ENCODE results near the gene CTIF. TPM values are rescaled to one million over a fixed set of nuclear protein-coding genes. Genes with fewer than 3 reads are reported as not detected.

The CTIF gene
- total RNA-seq, 1 experiment from 2014 or later = 26.5 TPM

DNA sequence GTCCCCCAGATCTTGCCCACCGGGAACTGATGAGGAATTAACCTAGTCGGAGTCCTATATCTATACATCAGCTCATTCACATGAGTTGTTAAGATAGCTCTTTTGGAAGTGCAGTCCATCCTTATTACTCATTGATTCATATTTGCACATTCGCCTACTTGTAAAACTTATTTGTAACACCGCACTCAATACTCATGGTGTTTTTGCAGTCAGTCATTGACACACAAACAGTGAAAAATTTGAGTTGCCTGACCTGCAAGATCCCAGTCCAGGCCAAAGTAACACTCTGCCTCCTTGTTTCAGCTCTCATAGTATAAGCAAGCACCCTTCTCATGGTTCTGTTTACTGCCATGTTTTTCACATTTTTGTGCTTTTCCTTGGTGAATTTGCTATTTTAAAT is 180.6 kb downstream of the CTIF start:
- BruUV-seq (replicated peaks) = no TSS peak
- no peaks in the 10 kb centered on the region for H3K36me3 ChIP-seq (ENCODE audit: control insufficient read depth, insufficient read depth, low read length)
- ATAC-seq = no peak
- in situ Hi-C loops (cut with HindIII; ENCODE audit: low pct_unique_long_range_greater_than_20kb, low sequenced_read_pairs) (no loop called here), intact Hi-C loops (cut with micrococcal nuclease; ENCODE audit: unreplicated experiment) (no loop called here)
- no peak for TF ChIP-seq TCF7L2 (IDR thresholded peaks at IDR 0.05; ENCODE audit: low read depth, low read length)
- DNase-seq (ENCODE audit: low read depth, low spot score) = no peak
- H3K27ac ChIP-seq (ENCODE audit: low read length) = no peak overlapping the region
- no peaks in the 10 kb centered on the region for H3K9me3 ChIP-seq (ENCODE audit: control insufficient read depth, insufficient read depth, low read depth, low read length)
- no peaks in the 10 kb centered on the region for H3K27me3 ChIP-seq (ENCODE audit: control insufficient read depth, insufficient read depth, low read length)
- CTCF ChIA-PET = no interaction called here
- no peak overlapping the region for H3K4me3 ChIP-seq (ENCODE audit: low read depth in 2 of 2, low read length in 2 of 2)
- POLR2A ChIA-PET = no interaction called here
- no peaks in the 10 kb centered on the region for H3K4me1 ChIP-seq (ENCODE audit: control insufficient read depth, insufficient read depth, low read length)

DNA sequence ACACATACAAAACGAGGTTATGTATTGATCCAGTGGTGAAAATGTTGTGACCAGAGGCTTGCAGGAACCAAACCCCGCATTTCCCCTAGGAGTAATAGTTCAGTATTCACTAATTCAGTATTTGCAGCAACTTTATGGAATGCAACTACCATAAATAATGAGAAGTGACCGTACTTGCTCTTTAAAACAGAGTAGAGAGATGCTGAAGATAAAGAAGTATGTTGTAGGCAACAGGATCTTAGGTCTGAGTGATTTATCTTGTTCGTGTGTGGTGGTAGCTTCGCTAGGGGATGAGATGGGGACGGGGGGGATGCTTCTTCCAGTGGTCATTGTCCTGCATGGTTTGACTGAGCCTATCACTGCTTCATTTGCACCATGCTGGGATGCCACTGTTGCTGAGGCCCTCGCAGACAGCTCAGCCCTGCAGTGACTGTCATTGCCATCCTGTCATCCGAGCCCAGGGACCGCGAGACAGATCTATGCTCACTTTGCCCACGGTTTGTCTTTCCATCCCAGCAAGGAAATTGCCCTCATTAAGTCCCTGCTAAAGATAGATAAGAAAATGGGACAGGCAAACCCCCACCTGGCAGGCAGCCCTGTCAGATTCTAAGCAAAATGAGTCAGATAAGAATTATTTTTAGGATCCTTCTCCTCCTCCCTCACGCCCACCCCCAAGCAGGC is 181.3 kb downstream of the CTIF start:
- no peaks in the 10 kb centered on the region for H3K36me3 ChIP-seq (ENCODE audit: control insufficient read depth, insufficient read depth, low read length)
- no peaks in the 10 kb centered on the region for H3K27me3 ChIP-seq (ENCODE audit: control insufficient read depth, insufficient read depth, low read length)
- no peaks in the 10 kb centered on the region for H3K9me3 ChIP-seq (ENCODE audit: control insufficient read depth, insufficient read depth, low read depth, low read length)
- no peak for ATAC-seq
- ChIA-PET CTCF (no interaction called here), POLR2A (no interaction called here)
- in situ Hi-C loops (cut with HindIII; ENCODE audit: low pct_unique_long_range_greater_than_20kb, low sequenced_read_pairs) = no loop called here
- no peak overlapping the region for H3K27ac ChIP-seq (ENCODE audit: low read length)
- no peak for DNase-seq (ENCODE audit: low read depth, low spot score)
- no peak overlapping the region for H3K4me3 ChIP-seq (ENCODE audit: low read depth in 2 of 2, low read length in 2 of 2)
- H3K4me1 ChIP-seq (ENCODE audit: control insufficient read depth, insufficient read depth, low read length) = no peaks in the 10 kb centered on the region
- TF ChIP-seq CTCF (IDR thresholded peaks at IDR 0.05) = no peak
- TF ChIP-seq, protein P1, sequence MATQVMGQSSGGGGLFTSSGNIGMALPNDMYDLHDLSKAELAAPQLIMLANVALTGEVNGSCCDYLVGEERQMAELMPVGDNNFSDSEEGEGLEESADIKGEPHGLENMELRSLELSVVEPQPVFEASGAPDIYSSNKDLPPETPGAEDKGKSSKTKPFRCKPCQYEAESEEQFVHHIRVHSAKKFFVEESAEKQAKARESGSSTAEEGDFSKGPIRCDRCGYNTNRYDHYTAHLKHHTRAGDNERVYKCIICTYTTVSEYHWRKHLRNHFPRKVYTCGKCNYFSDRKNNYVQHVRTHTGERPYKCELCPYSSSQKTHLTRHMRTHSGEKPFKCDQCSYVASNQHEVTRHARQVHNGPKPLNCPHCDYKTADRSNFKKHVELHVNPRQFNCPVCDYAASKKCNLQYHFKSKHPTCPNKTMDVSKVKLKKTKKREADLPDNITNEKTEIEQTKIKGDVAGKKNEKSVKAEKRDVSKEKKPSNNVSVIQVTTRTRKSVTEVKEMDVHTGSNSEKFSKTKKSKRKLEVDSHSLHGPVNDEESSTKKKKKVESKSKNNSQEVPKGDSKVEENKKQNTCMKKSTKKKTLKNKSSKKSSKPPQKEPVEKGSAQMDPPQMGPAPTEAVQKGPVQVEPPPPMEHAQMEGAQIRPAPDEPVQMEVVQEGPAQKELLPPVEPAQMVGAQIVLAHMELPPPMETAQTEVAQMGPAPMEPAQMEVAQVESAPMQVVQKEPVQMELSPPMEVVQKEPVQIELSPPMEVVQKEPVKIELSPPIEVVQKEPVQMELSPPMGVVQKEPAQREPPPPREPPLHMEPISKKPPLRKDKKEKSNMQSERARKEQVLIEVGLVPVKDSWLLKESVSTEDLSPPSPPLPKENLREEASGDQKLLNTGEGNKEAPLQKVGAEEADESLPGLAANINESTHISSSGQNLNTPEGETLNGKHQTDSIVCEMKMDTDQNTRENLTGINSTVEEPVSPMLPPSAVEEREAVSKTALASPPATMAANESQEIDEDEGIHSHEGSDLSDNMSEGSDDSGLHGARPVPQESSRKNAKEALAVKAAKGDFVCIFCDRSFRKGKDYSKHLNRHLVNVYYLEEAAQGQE (IDR thresholded peaks at IDR 0.05; ENCODE audit: insufficient read depth in 1 of 2, low read depth in 2 of 2, low read length in 1 of 2) = no peak
- no peak for TF ChIP-seq SIN3A (IDR thresholded peaks at IDR 0.05; ENCODE audit: borderline replicate concordance, insufficient read depth, low read depth, low read length)
- no peak for TF ChIP-seq POLR2AphosphoS5 (IDR thresholded peaks at IDR 0.05; ENCODE audit: low read depth, low read length)
- no peak for TF ChIP-seq TCF7L2 (IDR thresholded peaks at IDR 0.05; ENCODE audit: low read depth, low read length)
- no TSS peak for BruUV-seq (replicated peaks)
- intact Hi-C loops (cut with micrococcal nuclease; ENCODE audit: unreplicated experiment) = no loop called here

- intact Hi-C loops (cut with micrococcal nuclease; ENCODE audit: unreplicated experiment) (no loop called here), in situ Hi-C loops (cut with HindIII; ENCODE audit: low pct_unique_long_range_greater_than_20kb, low sequenced_read_pairs) (no loop called here)
- Histone ChIP-seq H3K27me3 (ENCODE audit: control insufficient read depth, insufficient read depth, low read length) (no peaks in the 10 kb centered on the region), H3K36me3 (ENCODE audit: control insufficient read depth, insufficient read depth, low read length) (no peaks in the 10 kb centered on the region), H3K9me3 (ENCODE audit: control insufficient read depth, insufficient read depth, low read depth, low read length) (no peaks in the 10 kb centered on the region), H3K27ac (ENCODE audit: low read length) (no peak overlapping the region), H3K4me3 (ENCODE audit: low read depth in 2 of 2, low read length in 2 of 2) (no peak overlapping the region), H3K4me1 (ENCODE audit: control insufficient read depth, insufficient read depth, low read length) (no peaks in the 10 kb centered on the region)
- DNase-seq (ENCODE audit: low read depth, low spot score) (no peak), ATAC-seq (no peak)
- no TSS peak for BruUV-seq (replicated peaks)
- POLR2A ChIA-PET = no interaction called here
- TF ChIP-seq CTCF (IDR thresholded peaks at IDR 0.05) (no peak), TCF7L2 (IDR thresholded peaks at IDR 0.05; ENCODE audit: low read depth, low read length) (no peak)
- CTCF ChIA-PET = no interaction called here
Measured at GRCh38 chr18:48720655-48721025, 181.8 kb downstream of the CTIF start.
